Bladder microvascular endothelial cell (primary cell): ENCODE data around the gene INSC. TPM values are rescaled to one million over a fixed set of nuclear protein-coding genes. Genes with fewer than 3 reads are reported as not detected.

Experiments
- total RNA-seq: library from RNA; depleted of rRNA; stranded (reverse); fragments of >200 nt; gene quantifications from 2 replicates; pipeline ENCODE4 v1.2.3, GENCODE V29; 2014

Gene INSC
- total RNA-seq, result under 0.01 and 0.06 TPM in 2 replicates

GRCh38 chr11:15114501-15115475, at the start of gene INSC:
TSS of gene INSC (plus strand) at chr11:15114923. CDS start at chr11:15149175, 34,252 bp downstream.

GRCh38 chr11:15073361-15074205, 41.1 kb upstream of the INSC start, which contains the start of gene CALCB:
TSS of gene CALCB (plus strand) at chr11:15073593. CDS start at chr11:15074719, 1,126 bp downstream.

Other genes starting within 250 kb of the INSC start
- 7.4 and 11.1 TPM in 2 replicates for gene CYP2R1, start 222.7 kb upstream of the INSC start, total RNA-seq
- gene CALCA, start 142.6 kb upstream of the INSC start, total RNA-seq, result not detected in 2 replicates
- not detected in 2 replicates for gene CALCB, start 41.3 kb upstream of the INSC start, total RNA-seq